Colonic mucosa (tissue), 4 donors: ENCODE data around the gene SLC38A6. TPM values are rescaled to one million over a fixed set of nuclear protein-coding genes. Genes with fewer than 3 reads are reported as not detected.

ENCODE experiments used
- DNase-seq: peaks from one replicate; pipeline ENCODE4 v3.0.0-alpha.2; 2020
- H3K27ac ChIP-seq: fragments of 200-600 bp; one replicate; pipeline ENCODE4 v1.8.0; 2021
- H3K27me3 ChIP-seq: fragments of 200-600 bp; one replicate; pipeline ENCODE4 v1.8.0; 2021
- H3K36me3 ChIP-seq: fragments of 200-600 bp; one replicate; pipeline ENCODE4 v1.8.0; 2021
- H3K4me1 ChIP-seq: fragments of 200-600 bp; one replicate; pipeline ENCODE4 v1.8.0; 2021; ENCODE audit warnings: mild to moderate bottlenecking
- H3K4me3 ChIP-seq: fragments of 200-600 bp; one replicate; pipeline ENCODE4 v1.8.0; 2021
- H3K9ac ChIP-seq, 2 donors: one replicate each; pipeline ENCODE4 v1.7.0; 2013; ENCODE audit warnings: control low read depth in 2 of 2, low read depth in 2 of 2, low read length in 2 of 2
- H3K9me3 ChIP-seq: fragments of 200-600 bp; one replicate; pipeline ENCODE4 v1.8.0; 2021
- intact Hi-C: fragments of 100-400 bp; cut with DNase I; formaldehyde crosslinking; loops from one replicate; pipeline ENCODE4 v1.14.1; 2022
- total RNA-seq, 2 donors: library from RNA; stranded (reverse); fragmentation: NEBNext Ultra II Directional in 1 of 2; extraction: Animal tissue kit (Norgen Biotek cat#: 25700) in 1 of 2; gene quantifications; one replicate each; pipeline ENCODE4 v1.2.1, GENCODE V29; 2021
- TF ChIP-seq, protein P1 (sequence below): fragments of 200-600 bp; IDR thresholded peaks from one replicate; pipeline ENCODE4 v1.8.0; 2022; ENCODE audit warnings: antibody characterized with exemption, mild to moderate bottlenecking
- donor health status: healthy.
- donor health status: DM: no; HTN: no; CAD: no.
- donor health status: DM: no; HTN: no; CAD: no.

The SLC38A6 gene
- total RNA-seq, 2 donors from 2014 or later = 5.0 to 7.8 TPM

DNA sequence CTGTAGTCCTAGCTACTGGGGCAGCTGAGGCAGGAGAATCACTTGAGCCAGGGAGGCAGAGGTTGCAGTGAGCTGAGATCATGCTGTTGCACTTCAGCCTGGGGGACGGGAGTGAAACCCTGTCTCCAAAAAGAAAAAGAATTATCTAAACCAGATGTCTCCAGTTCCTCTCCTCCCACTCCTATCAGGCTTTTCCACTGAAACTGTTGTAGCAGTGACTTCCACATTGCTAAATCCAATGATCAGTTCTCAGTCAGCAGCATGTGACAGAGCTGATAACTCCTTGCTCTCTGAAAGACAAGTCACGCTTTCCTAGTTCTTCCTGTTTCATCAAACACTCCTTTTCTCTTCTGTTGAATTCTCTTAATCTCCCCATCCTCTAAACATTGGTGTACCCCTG is 8.6 kb downstream of the SLC38A6 start:
- no peaks in the 10 kb centered on the region for H3K36me3 ChIP-seq
- intact Hi-C loops = no loop called here
- no peak overlapping the region for H3K27ac ChIP-seq
- H3K9me3 ChIP-seq = no peaks in the 10 kb centered on the region
- no peak overlapping the region for H3K4me3 ChIP-seq
- no peak overlapping the region for H3K9ac ChIP-seq
- DNase-seq = no peak
- TF ChIP-seq, protein P1, sequence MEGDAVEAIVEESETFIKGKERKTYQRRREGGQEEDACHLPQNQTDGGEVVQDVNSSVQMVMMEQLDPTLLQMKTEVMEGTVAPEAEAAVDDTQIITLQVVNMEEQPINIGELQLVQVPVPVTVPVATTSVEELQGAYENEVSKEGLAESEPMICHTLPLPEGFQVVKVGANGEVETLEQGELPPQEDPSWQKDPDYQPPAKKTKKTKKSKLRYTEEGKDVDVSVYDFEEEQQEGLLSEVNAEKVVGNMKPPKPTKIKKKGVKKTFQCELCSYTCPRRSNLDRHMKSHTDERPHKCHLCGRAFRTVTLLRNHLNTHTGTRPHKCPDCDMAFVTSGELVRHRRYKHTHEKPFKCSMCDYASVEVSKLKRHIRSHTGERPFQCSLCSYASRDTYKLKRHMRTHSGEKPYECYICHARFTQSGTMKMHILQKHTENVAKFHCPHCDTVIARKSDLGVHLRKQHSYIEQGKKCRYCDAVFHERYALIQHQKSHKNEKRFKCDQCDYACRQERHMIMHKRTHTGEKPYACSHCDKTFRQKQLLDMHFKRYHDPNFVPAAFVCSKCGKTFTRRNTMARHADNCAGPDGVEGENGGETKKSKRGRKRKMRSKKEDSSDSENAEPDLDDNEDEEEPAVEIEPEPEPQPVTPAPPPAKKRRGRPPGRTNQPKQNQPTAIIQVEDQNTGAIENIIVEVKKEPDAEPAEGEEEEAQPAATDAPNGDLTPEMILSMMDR = no peak
- H3K27me3 ChIP-seq = no peaks in the 10 kb centered on the region
- H3K4me1 ChIP-seq = no peaks in the 10 kb centered on the region

DNA sequence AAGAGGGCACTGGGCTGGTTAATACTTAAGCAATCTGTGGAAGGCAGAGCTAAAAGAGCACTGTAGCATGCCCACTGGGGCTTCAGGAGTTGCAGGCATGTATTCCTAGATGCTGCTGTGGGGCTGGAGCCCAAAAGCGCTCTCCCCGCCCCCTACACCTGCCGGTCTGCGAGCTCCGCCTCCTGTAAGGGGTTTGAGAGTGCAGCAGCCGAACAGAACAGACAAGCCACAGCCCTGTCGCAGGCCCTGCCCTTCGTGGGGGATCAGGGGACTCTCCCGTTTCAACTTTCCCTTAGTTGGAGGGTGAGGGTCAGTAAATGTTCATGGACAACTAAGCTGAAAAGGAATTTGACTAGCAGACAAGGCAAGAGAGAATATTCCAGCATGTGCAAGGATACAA is 17.6 kb downstream of the SLC38A6 start:
- Histone ChIP-seq H3K4me1 (no peaks in the 10 kb centered on the region), H3K27me3 (no peaks in the 10 kb centered on the region), H3K9me3 (no peaks in the 10 kb centered on the region), H3K9ac (no peak overlapping the region), H3K4me3 (no peak overlapping the region), H3K36me3 (no peaks in the 10 kb centered on the region), H3K27ac (no peak overlapping the region)
- intact Hi-C loops = no loop called here
- TF ChIP-seq, protein P1 = no peak
- no peak for DNase-seq

DNA sequence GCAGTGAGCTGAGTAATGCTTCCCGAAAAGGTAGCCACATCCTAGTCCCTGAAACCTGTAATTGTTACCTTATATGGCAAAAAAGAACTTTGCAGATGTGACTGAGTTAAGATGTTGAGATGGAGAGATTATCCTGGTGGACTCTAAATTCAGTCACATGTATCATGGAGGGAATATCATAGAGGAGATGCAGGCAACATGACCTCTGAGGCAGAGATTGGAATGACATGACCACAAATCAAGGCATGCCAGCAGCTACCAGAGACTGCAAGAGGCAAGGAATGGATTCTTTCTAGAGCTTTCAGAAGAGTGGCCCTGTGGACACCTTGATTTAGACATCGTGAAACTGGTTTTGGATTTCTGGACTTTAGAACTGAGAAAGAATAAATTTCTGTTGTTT is 18.5 kb downstream of the SLC38A6 start:
- H3K27me3 ChIP-seq = no peaks in the 10 kb centered on the region
- intact Hi-C loops = no loop called here
- no peak overlapping the region for H3K9ac ChIP-seq
- no peaks in the 10 kb centered on the region for H3K4me1 ChIP-seq
- no peak overlapping the region for H3K27ac ChIP-seq
- no peak overlapping the region for H3K4me3 ChIP-seq
- no peaks in the 10 kb centered on the region for H3K36me3 ChIP-seq
- no peaks in the 10 kb centered on the region for H3K9me3 ChIP-seq
- no peak for DNase-seq
- TF ChIP-seq, protein P1 = no peak

GRCh38 chr14:61003571-61003970 is 22.5 kb downstream of the SLC38A6 start:
- intact Hi-C loops = no loop called here
- TF ChIP-seq, protein P1 = no peak

GRCh38 chr14:61019537-61019936 is 38.5 kb downstream of the SLC38A6 start:
- DNase-seq = no peak
- TF ChIP-seq, protein P1 = no peak
- no peaks in the 10 kb centered on the region for H3K27me3 ChIP-seq
- H3K4me3 ChIP-seq = no peak overlapping the region
- no peak overlapping the region for H3K9ac ChIP-seq
- H3K27ac ChIP-seq = no peak overlapping the region
- H3K4me1 ChIP-seq = no peaks in the 10 kb centered on the region
- intact Hi-C loops = no loop called here
- no peaks in the 10 kb centered on the region for H3K9me3 ChIP-seq
- H3K36me3 ChIP-seq = no peaks in the 10 kb centered on the region

More at GRCh38 chr14:61003571-61003970, 22.5 kb downstream of the SLC38A6 start:
- Histone ChIP-seq H3K9ac (no peak overlapping the region), H3K4me1 (no peaks in the 10 kb centered on the region), H3K9me3 (no peaks in the 10 kb centered on the region), H3K4me3 (no peak overlapping the region), H3K27me3 (no peaks in the 10 kb centered on the region), H3K36me3 (no peaks in the 10 kb centered on the region), H3K27ac (no peak overlapping the region)
- DNase-seq = no peak
